H1 (cell line): Measurements from ENCODE around the gene SLC66A1. TPM values are rescaled to one million over a fixed set of nuclear protein-coding genes. Genes with fewer than 3 reads are reported as not detected.

Experiments used
- CTCF ChIA-PET: fragments of 300-600 bp; sonication (Branson Sonifier 250); formaldehyde crosslinking; loops from one replicate; lab custom pipeline; 2021; ENCODE audit not compliant: partially characterized antibody; lab: Charles Lee
- POLR2A ChIA-PET: fragments of 300-600 bp; sonication (Branson Sonifier 250); formaldehyde crosslinking; loops from one replicate; lab custom pipeline; 2021; ENCODE audit warnings: inconsistent platforms; ENCODE audit not compliant: partially characterized antibody; lab: Charles Lee
- DNase-seq, 2 experiments: peaks; one replicate each; pipeline versions ENCODE4 v3.0.0 to v3.0.0-alpha.2; 2010 to 2022; ENCODE audit warnings: low spot score in 2 of 2, low read depth in 1 of 2, mixed read lengths in 1 of 2
- FAIRE-seq: peaks from 2 replicates; lab custom pipeline; 2011; peaks lifted over from hg19 to GRCh38; lab: Jason Lieb, UNC
- H2AFZ ChIP-seq: 2 replicates; pipeline ENCODE4 v1.8.1; 2012; ENCODE audit warnings: low read length, inconsistent platforms
- H2AK5ac ChIP-seq: 2 replicates; pipeline ENCODE4 v1.6.1; 2013; ENCODE audit warnings: low read depth, low read length
- H2BK120ac ChIP-seq: replicated peaks from 2 replicates; pipeline ENCODE3; 2013; ENCODE audit warnings: low read depth, low read length, inconsistent platforms
- H2BK12ac ChIP-seq: 2 replicates; pipeline ENCODE4 v1.6.1; 2013; ENCODE audit warnings: low read depth, low read length
- H2BK15ac ChIP-seq: 2 replicates; pipeline ENCODE4 v1.6.1; 2013; ENCODE audit warnings: low read length
- H2BK20ac ChIP-seq: 2 replicates; pipeline ENCODE4 v1.6.1; 2013; ENCODE audit warnings: low read length
- H2BK5ac ChIP-seq: 2 replicates; pipeline ENCODE4 v1.6.1; 2013; ENCODE audit warnings: low read depth, low read length
- H3K14ac ChIP-seq: 2 replicates; pipeline ENCODE4 v1.6.1; 2013; ENCODE audit warnings: inconsistent platforms; ENCODE audit not compliant: insufficient read length
- H3K18ac ChIP-seq: 2 replicates; pipeline ENCODE4 v1.6.1; 2013; ENCODE audit warnings: low read length; ENCODE audit errors: extremely low read depth
- H3K23ac ChIP-seq: 2 replicates; pipeline ENCODE4 v1.6.1; 2013; ENCODE audit warnings: inconsistent platforms; ENCODE audit not compliant: insufficient read length
- H3K23me2 ChIP-seq: 2 replicates; pipeline ENCODE4 v1.6.1; 2013; ENCODE audit warnings: low read depth, low read length
- H3K27ac ChIP-seq: 2 replicates; pipeline ENCODE4 v1.6.1; 2011; ENCODE audit warnings: low read depth, low read length, inconsistent platforms
- H3K27me3 ChIP-seq, 4 experiments: replicated peaks in 1 of 4; 1 replicate in 1 of 4; 2 replicates in 3 of 4; pipeline versions ENCODE4 v1.6.1 to v1.8.1; 2011 to 2013; ENCODE audit warnings: low read length in 3 of 4, mild to moderate bottlenecking in 3 of 4, inconsistent platforms in 2 of 4, mixed read lengths in 2 of 4, moderate library complexity in 1 of 4; ENCODE audit not compliant: control insufficient read depth in 3 of 4, insufficient read depth in 3 of 4; ENCODE audit errors: extremely low read depth in 1 of 4
- H3K36me3 ChIP-seq, 4 experiments: 2 replicates each; pipeline versions ENCODE4 v1.6.1 to v1.8.1; 2011 to 2013; ENCODE audit warnings: mild to moderate bottlenecking in 4 of 4, low read length in 3 of 4, moderate library complexity in 2 of 4, control low read depth in 1 of 4, inconsistent platforms in 1 of 4; ENCODE audit not compliant: insufficient read depth in 4 of 4, control insufficient read depth in 2 of 4
- H3K4ac ChIP-seq: replicated peaks from 2 replicates; pipeline ENCODE3; 2013; ENCODE audit warnings: low read length, low read depth, mixed read lengths, inconsistent platforms; ENCODE audit not compliant: insufficient read length
- H3K4me1 ChIP-seq, 4 experiments: replicated peaks in 1 of 4; 1 replicate in 1 of 4; 2 replicates in 3 of 4; pipeline versions ENCODE4 v1.6.1 to v1.8.1; 2011 to 2013; ENCODE audit warnings: low read length in 3 of 4, inconsistent platforms in 2 of 4, mixed read lengths in 1 of 4; ENCODE audit not compliant: insufficient read depth in 4 of 4, control insufficient read depth in 3 of 4
- H3K4me2 ChIP-seq, 2 experiments: 2 replicates each; pipeline versions ENCODE4 v1.6.1 to v1.8.1; 2011 to 2013; ENCODE audit warnings: low read depth in 2 of 2, low read length in 2 of 2, control low read depth in 1 of 2, inconsistent platforms in 1 of 2, mild to moderate bottlenecking in 1 of 2; ENCODE audit not compliant: insufficient read depth in 1 of 2
- H3K4me3 ChIP-seq, 4 experiments: fragments of 200-600, 300-600 bp in 1 of 4; sonication (generic), shearing (Covaris generic), sonication (Bioruptor Twin) in 1 of 4; 2 replicates each; pipeline versions ENCODE4 v1.5.1 to v1.8.1; 2011 to 2016; ENCODE audit warnings: low read length in 4 of 4, low read depth in 3 of 4, control low read depth in 2 of 4, inconsistent platforms in 2 of 4, mild to moderate bottlenecking in 2 of 4, mixed read lengths in 1 of 4, moderate library complexity in 1 of 4; ENCODE audit not compliant: insufficient read depth in 2 of 4; ENCODE audit errors: extremely low read depth in 1 of 4
- H3K56ac ChIP-seq: replicated peaks from 2 replicates; pipeline ENCODE3; 2013; ENCODE audit warnings: low read depth, mild to moderate bottlenecking, mixed read lengths, low read length, inconsistent platforms; ENCODE audit not compliant: insufficient read length
- H3K79me1 ChIP-seq: 2 replicates; pipeline ENCODE4 v1.6.1; 2013; ENCODE audit warnings: low read depth, low read length, control low read depth
- H3K79me2 ChIP-seq, 2 experiments: 2 replicates each; pipeline versions ENCODE4 v1.6.1 to v1.8.1; 2012 to 2013; ENCODE audit warnings: low read length in 2 of 2, mild to moderate bottlenecking in 2 of 2, inconsistent platforms in 1 of 2; ENCODE audit not compliant: insufficient read depth in 2 of 2, control insufficient read depth in 1 of 2
- H3K9ac ChIP-seq, 4 experiments: replicated peaks in 1 of 4; 1 replicate in 1 of 4; 2 replicates in 3 of 4; pipeline versions ENCODE4 v1.6.1 to v1.8.1; 2011 to 2013; ENCODE audit warnings: low read depth in 3 of 4, low read length in 3 of 4, control low read depth in 2 of 4, mild to moderate bottlenecking in 2 of 4, moderate library complexity in 2 of 4, inconsistent platforms in 1 of 4; ENCODE audit errors: extremely low read depth in 1 of 4
- H3K9me3 ChIP-seq, 2 experiments: 2 replicates each; pipeline versions ENCODE4 v1.6.1 to v1.8.1; 2012 to 2013; ENCODE audit warnings: mild to moderate bottlenecking in 2 of 2, moderate library complexity in 2 of 2, control low read depth in 1 of 2, inconsistent platforms in 1 of 2, low read depth in 1 of 2, low read length in 1 of 2, mixed read lengths in 1 of 2; ENCODE audit not compliant: insufficient read depth in 2 of 2
- H4K20me1 ChIP-seq, 2 experiments: replicated peaks in 1 of 2; 2 replicates each; pipeline versions ENCODE3 to v1.8.1; 2011 to 2013; ENCODE audit warnings: inconsistent platforms in 2 of 2, low read length in 2 of 2, mild to moderate bottlenecking in 1 of 2; ENCODE audit not compliant: insufficient read depth in 2 of 2, control insufficient read depth in 1 of 2
- H4K5ac ChIP-seq: 2 replicates; pipeline ENCODE4 v1.6.1; 2013; ENCODE audit warnings: low read length, low read depth, mixed read lengths, inconsistent platforms; ENCODE audit not compliant: insufficient read length
- H4K8ac ChIP-seq: 2 replicates; pipeline ENCODE4 v1.8.0; 2013; ENCODE audit warnings: mild to moderate bottlenecking, moderate library complexity, low read length, inconsistent platforms; ENCODE audit not compliant: insufficient read depth; ENCODE audit errors: extremely low read depth
- H4K91ac ChIP-seq: replicated peaks from 2 replicates; pipeline ENCODE3; 2013; ENCODE audit warnings: low read length, mixed read lengths, inconsistent platforms; ENCODE audit not compliant: insufficient read length
- ASH2L ChIP-seq: fragments of 200-600, 300-600 bp; sonication (generic); IDR thresholded peaks from one replicate; pipeline ENCODE4 v1.7.1; 2017; ENCODE audit warnings: low read length
- CTCF ChIP-seq, 3 experiments: IDR thresholded peaks; 1 replicate in 2 of 3; 2 replicates in 1 of 3; pipeline versions ENCODE4 v1.5.1 to v1.6.1; 2011; ENCODE audit warnings: low read length in 3 of 3, mild to moderate bottlenecking in 3 of 3, inconsistent platforms in 2 of 3, low read depth in 1 of 3, moderate library complexity in 1 of 3; ENCODE audit not compliant: insufficient read depth in 1 of 3; ENCODE audit errors: control extremely low read depth in 1 of 3
- WGBS, 2 experiments: shearing (Covaris generic) in 1 of 2; methylation state at CpG; one replicate each; pipeline versions ENCODE4 v1.1.6 to v1.1.7; 2013 to 2015; ENCODE audit warnings: low lambda C conversion rate in 2 of 2, mixed read lengths in 2 of 2, inconsistent platforms in 1 of 2, low coverage in 1 of 2, missing lambda C conversion rate in 1 of 2; ENCODE audit not compliant: insufficient replicate concordance in 2 of 2, insufficient coverage in 1 of 2, insufficient read length in 1 of 2; ENCODE audit errors: extremely low coverage in 1 of 2, missing lambda C conversion rate in 1 of 2; 5-methylcytosine and 5-hydroxymethylcytosine counted together
- polyA plus RNA-seq, 7 experiments: library from polyadenylated mRNA; depleted of rRNA in 3 of 7; stranded (reverse) in 5 of 7; unstranded in 2 of 7; fragments of >200 nt in 5 of 7; fragments of 200-250 nt in 2 of 7; gene quantifications; 1 replicate in 5 of 7; 2 replicates in 1 of 7; 4 replicates in 1 of 7; pipeline versions ENCODE4 v1.2.1 to v1.2.3, GENCODE V29; 2011 to 2013; ENCODE audit warnings: missing spikeins in 2 of 7, mixed read lengths in 2 of 7
- total RNA-seq: library from RNA; stranded (reverse); fragmentation: NEBNext Ultra II Directional; extraction: Animal tissue kit (Norgen Biotek cat#: 25700); gene quantifications from 2 replicates; pipeline ENCODE4 v1.2.1, GENCODE V29; 2021

Gene SLC66A1
- total and polyA plus RNA-seq, 2 of the 8 experiments (the other 6 are each of a cell fraction or from before 2014, with no cell fraction given) = 16.8 to 27.9 TPM

- DNase-seq = no peak
These were observed 6.2 kb upstream of the SLC66A1 start for GRCh38 chr1:19305880-19306279.

More at GRCh38 chr1:19305880-19306279, 6.2 kb upstream of the SLC66A1 start:
- Histone ChIP-seq H3K9ac (no peak overlapping the region), H2BK15ac (no peak overlapping the region), H3K4ac (no peak overlapping the region), H3K27me3 (no peaks in the 10 kb centered on the region), H2AFZ (no peak overlapping the region), H4K91ac (no peak overlapping the region)
- CTCF ChIA-PET = interaction anchor here (0.6 to 1.0 kb wide), 2 partner anchors 79 to 134 kb away, joined by 3 to 4 read pairs; no protein-coding TSS in a partner anchor
- TF ChIP-seq CTCF (IDR thresholded peaks at IDR 0.05; ENCODE audit: control extremely low read depth in 1 of 3, insufficient read depth in 1 of 3, low read depth in 1 of 3, low read length in 3 of 3) (peak in 1 of 3 experiments; percentile 2; a peak in 1 of 4 replicates), ASH2L (no peak)
- TF ChIP-seq, all 59 proteins: peak for 1
- Histone ChIP-seq H4K5ac (no peak overlapping the region), H2BK20ac (no peak overlapping the region), H2AK5ac (no peak overlapping the region), H3K23me2 (no peaks in the 10 kb centered on the region), H3K79me2 (no peaks in the 10 kb centered on the region), H3K36me3 (peaks cover 5 to 30% (median 18%) of the 10 kb centered on the region in 4 experiments; a peak in 7 of 8 replicates), H3K4me1 (peaks cover 0 to 3% (median 1%) of the 10 kb centered on the region in 4 experiments; a peak in 3 of 7 replicates), H2BK120ac (no peak overlapping the region), H4K8ac (no peak overlapping the region), H3K4me3 (no peak overlapping the region), H2BK5ac (no peak overlapping the region), H3K14ac (no peak overlapping the region), H3K18ac (no peak overlapping the region), H3K56ac (no peak overlapping the region), H3K4me2 (no peak overlapping the region), H3K27ac (no peak overlapping the region), H4K20me1 (peaks cover 4 to 6% of the 10 kb centered on the region in 2 experiments), H2BK12ac (no peak overlapping the region), H3K23ac (no peak overlapping the region), H3K9me3 (no peaks in the 10 kb centered on the region), H3K79me1 (peaks cover 2% of the 10 kb centered on the region; the same call in 1 of the 2 replicates)
- FAIRE-seq = no peak
- POLR2A ChIA-PET = interaction anchor here (0.6 kb wide), 1 partner anchor 1484 kb away, joined by 3 read pairs; no protein-coding TSS in a partner anchor
- WGBS, 2 experiments = 87% methylated on average over 7 of the region's 11 CpGs; no CpG with 5 or more reads in 1 of the 2 experiments
